GM18508 (cell line): ENCODE data around the gene SLC4A1.

Experiments used
- ATAC-seq: cut with Tn5 transposase; IDR thresholded peaks from one replicate; pipeline ENCODE4 v1.9.1; 2021; ENCODE audit warnings: moderate number of reproducible peaks; ENCODE audit not compliant: insufficient read depth, unreplicated experiment

Gene SLC4A1

DNA sequence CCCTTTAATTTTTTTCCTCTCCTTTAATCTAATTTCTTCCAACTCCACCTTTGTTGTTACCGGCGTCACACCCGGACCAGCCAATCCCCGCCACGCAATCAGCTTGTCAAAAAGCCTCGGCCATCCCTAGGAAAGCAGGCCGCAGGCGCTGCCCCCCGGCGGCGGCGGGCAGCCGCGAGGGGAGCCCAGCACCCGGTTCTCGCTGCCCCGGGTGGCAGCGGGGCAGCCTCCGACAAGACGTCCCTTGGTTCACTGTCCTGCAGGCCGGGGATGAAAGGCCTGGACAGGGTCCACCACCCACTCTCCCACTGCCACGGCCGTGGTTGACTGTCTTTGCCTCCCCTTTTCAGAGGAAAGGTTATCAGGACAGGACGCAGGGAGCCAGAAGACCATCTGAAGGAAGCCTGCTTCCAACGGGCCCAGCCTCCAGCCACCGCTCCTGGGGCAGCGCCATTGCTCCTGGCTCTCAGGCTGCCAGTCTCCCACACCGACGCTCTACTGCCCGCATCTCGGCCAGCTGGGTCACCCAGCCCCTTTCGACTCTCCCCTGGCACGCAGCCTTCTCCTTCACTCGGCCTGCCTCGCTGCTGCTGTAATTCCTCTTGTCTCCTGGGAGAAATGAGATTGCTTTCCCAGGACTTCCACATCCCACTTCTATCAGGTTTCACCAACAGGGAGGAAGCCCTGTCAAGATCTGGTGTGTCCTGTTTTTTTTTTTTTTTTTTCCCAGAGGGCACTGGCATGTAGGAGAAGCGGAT, 45.6 kb downstream of the SLC4A1 start:
- ATAC-seq = no peak

DNA sequence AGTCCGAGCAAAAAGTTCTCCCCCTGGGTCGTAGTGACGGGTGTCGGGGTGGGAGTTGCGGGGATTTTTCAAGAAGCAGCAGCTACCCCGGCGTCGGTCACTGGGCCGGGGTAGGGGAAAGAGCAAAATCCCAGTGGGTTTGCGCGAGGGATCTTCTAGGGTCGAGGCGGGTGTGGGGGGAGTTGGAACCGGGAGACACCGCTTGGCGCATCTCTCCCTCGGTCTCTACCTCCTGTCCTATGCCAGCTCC, 46.1 kb downstream of the SLC4A1 start:
- ATAC-seq = no peak

DNA sequence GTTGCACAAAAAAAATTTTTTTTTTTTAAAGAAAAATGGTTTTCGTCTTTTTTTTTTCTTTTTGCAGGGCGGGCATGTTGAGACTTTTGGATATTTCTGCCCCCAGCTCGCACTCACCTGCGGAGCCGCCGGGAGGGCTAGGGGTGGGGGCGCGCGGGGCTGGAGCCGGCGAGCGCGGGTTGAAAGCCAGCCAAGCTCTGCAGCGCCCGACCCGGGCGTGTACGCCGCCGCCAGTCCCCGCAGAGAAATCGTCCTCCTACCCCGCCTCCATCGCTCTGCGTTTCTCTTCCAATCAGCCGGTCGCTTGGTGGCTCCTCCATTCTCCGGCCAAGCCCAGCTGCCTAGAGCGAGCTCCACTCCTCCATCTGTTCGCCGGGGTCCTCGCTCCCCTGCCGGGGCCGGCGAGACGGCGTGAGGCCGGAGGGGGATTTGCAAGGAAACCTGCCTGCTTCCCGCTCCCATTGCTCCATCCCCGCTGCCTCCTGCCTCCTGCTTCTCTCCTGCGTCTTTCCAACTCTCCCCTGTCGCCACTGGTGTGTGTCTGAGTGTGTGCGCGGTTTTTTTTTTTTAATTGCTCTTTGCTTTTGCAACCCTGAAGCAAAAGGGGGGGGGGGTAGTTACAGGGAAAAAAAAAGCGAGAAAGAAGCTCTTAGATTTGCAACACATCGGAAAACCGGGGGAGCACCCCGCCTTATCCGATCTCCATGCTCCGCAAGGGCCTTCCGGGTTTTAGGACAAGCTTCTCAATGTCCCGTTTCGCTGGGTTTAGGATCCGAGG, 46.7 kb downstream of the SLC4A1 start:
- no peak for ATAC-seq

DNA sequence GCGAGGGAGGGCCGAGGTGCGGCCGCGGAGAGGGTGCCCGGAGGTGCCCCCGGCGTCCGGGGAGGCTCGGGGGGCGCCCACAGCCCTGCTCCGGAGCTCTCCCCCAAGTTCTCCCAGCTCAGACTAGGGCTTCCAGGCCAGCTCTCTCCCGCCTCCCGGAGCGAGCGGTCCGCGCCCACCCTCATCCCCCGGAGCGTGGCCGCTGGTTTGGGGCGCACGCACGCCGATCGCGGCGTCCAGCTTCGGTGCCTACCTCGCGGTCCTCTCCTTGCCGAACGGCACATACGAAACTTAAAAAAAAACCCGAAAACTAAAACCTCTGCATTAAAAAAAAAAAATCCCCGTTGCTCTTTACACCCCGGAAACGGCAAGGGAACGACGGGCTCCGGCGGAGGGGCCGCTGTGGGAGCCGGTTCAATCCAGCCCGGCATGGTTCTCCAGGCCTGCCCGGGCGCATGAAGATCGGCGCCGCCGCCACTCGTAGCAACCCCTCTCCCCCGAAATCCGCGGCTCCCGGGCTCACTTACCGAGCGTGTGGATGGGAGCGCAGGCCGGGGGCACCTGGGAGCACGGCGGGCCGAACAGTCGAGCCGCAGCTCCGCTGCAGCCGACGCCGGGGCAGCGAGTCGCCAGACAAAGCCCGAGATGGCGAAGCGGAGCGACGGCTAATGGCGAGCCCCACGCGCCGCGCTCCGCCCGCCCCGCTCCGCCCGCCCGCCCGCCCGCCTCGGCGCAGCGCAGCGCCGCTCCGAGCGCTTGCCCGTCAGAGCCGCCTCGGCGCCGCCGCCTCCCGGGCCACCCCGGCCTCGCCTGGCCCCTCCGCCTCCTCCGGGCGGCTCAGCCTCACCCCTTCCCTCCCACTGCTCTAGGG, 47.5 kb downstream of the SLC4A1 start:
- ATAC-seq = no peak

DNA sequence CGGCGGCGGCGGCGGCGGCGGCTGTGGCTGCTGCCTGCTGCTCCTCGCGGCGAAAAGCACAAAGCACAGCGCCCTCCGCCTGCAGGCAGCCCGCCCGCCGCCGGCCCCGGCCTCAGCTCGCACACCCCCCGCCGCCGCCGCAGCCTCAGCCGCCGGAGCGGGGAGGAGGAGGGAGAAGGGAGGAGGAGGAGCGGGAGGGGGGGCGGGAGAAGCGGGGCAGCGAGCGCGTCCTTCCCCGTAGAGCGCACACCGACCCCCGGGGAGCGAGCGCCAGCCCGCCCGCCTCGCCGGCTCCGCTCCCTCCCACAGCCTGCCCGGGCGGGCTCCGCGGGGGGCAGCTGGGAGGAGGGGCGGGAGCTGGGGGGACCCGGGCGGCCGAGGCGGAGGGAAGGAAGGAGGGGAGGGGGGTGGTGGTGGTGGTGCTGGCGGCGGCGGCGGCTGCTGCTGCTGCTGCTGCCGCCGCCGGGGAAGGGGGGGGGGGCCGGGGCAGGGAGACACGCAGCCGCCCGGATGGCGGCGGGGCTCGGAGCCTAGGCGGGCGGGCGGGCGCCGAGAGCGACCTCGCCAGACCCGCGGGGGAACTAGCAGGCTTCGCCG, 48.2 kb downstream of the SLC4A1 start, which contains the start of gene UBTF:
UBTF (minus strand) TSS at position 60 of the 597 bp plus-strand sequence. CDS start 1,446 bp downstream, outside the sequence.
- ATAC-seq = no peak

DNA sequence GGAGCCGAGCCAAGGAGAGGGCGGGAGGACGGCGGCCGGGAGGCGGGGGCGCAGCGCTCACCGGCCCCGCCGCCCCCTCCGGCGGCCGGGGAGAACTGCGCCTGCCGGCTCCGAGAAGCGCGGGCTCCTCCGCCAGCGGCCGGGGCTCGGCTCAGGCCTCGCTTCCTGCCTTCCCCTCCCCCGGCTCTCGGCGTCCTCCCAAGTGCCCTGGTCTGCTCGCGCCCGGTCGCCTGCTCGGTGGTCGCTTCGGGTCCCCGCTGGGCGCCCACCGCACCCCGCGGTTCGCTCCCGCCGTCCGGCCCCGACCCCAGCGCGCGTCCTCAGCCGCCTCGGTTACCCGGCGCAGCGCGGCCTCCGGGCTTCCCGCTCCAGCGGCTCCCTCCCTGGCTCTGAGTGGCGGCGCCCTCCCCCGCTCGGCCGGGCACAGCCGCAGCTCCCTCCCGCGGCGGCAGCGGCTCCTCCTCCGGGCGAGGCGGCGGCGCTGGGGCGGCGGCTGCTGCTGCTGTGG, 48.8 kb downstream of the SLC4A1 start:
- no peak for ATAC-seq

DNA sequence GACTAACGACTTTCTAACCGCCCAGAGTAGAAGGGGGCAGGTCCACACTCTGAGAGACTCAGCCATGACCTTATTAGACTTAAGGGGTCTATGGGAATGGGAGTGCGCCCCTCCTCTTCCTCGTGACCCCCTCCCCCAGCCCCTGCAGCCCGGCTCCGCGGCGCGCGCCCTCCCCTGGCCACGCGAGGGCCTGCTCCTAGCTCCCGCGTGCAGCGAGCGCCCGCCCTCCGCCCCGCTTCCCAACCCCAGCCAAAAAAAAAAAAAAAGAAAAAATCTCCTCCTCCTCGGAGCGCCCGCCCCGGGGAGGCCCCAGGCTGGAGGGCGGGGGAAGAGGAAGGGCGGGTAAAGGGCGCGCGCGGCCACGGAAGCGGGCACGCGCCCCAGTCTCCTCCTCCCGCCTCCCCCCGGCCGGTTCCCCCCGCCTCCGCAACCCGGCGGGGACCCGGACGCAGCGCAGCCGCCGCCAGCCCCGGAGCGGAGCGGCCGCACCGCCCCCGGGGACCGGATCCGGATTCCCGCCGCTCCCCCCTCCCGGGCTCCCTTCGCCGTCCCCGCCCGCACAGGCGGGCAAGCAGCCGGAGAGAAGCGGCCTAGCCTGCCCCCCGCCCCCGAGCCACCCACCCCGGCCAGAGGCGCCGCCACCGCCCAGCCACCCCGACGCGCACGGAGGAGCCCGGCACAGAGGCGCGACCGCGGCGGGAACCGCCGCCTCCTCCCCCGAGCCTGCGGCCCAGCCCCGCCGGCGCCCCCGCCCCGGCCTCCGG, 49.4 kb downstream of the SLC4A1 start:
- no peak for ATAC-seq

DNA sequence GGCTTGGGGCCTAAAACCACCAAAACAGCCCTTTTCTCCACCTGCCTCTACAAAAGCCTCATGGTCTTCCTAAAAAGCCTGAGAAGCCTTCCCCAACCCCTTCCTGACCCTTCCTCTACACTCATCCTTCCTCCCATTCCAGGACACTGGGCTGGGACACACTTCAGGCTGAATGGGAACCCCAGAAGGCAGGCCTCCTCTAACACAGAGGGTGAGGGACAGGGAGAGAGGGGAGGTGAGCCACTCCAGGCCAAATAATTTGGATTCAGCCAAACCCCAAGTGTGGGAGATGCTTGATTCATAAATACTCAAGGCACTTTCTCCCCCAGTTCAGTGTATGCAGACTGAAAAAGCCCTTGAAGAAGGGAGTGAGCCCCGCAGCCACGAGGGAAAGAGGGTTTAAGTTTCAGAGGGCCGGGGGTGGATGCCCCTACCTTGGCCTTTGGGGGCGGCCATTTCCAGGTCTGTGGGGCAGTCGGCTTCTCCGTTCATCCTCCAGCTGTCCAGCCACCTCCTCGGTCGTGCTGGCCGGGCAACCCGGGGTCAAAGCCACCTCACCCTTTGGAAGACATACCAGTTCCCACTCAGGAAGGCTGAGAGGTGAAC, 50.1 kb downstream of the SLC4A1 start:
- ATAC-seq = no peak

DNA sequence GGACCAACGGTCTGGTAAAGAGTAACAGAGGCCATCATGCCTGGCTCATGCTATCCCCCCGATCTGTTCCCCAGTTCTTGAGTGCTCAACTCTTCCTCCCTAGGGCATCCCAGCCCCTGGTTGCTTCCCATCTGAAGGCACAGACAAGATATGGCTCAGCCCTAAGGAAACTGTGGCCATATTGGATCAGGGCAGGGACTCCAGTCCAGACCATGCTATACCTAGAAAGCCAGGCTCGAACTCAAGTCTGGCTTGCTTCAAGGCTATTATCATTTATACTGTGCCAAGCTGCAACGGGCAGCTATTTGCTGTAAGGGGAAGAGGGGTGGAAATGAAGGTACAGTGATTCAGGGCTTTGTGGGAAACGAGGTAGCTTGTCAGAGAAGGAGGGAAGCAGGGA, 51.2 kb downstream of the SLC4A1 start:
- ATAC-seq = no peak

DNA sequence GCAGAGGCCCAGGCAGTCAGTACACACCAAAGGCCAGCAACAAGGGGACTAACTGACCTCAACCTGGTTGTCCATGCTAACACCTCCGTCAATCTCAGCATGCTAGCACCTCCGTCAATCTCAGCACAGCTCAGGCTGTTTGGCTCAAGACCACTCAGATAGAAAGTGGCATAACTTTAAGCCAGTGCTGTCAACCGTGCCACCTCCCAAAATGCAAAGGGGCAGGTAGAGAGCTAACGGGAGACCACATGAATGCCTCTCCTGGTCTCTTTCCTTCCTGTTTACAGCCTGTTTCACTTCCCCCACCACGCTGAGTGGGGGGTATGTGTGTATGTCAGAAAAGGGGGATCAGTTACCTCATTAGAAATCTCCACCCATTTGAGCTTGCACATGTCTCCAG, 51.8 kb downstream of the SLC4A1 start:
- no peak for ATAC-seq

DNA sequence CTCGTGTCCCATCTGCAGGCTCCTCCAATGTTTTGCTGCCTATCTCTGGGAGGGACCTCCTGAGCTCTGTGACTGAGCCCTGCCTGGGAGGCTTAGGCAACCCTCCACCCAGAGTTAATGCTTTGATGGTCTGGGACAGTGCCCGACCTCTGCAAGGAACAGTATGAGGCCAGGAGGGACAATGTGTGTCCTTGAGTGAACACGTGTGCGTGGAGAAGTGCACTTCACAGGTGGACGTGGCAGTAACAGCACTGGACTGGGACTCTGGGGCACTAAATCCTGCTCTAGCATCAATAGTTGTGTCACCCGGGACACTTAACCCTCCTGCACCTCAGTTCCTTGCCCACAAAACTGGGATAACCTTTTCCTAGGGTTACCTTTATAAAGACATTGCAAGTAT, 53.0 kb downstream of the SLC4A1 start:
- ATAC-seq = no peak

DNA sequence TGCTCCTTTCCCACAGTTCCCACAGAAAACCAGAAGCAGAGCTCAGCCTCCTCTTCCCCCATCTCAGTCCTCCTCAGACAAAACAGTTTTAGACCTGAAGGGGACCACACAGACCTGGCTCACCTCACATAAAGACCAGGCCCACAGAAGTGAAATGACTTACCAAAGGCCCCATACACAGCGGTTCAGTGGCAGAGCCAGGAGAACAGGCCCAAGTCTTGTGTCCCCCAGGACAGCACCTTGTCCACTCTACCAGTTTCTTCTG, 53.8 kb downstream of the SLC4A1 start:
- no peak for ATAC-seq

DNA sequence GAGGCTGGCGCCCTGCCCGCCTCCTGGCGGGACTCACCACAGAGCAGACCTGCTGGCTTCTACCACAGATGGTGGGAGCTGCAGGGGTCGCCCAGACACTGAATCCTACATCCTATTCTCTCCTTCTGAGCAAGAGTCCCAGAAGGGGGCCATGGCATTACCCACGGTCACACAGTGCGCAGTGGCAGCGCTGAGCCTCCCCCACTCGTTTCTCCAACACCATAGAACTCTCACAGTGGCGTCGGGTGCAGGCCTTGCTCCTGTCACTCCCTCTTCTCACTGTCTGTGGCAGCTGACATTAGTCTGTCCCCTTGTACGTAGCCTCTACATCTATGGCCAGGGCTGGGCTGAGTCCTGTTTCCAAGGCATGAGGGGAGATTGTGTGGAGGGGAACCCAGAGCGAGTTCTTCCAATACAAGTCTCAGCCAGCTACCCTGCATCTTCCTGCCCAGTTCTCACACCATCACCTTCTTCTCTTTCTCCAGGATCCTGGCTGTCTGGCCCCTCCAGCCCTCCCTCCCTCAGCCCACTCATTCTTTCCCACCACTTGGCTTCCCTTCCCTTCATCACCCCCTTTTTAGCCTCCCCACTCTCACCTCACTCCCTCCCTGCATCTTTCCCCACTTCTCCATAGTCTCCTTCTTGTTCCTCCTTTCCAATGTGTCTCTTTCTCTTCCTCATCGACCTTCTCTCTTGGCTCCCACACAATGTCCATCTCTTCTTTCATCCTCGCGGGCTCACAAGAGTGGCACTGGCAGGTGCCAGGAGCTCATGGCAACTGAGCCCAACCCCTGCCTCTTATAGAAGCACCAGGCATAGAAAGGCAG, 54.3 kb downstream of the SLC4A1 start:
- no peak for ATAC-seq

DNA sequence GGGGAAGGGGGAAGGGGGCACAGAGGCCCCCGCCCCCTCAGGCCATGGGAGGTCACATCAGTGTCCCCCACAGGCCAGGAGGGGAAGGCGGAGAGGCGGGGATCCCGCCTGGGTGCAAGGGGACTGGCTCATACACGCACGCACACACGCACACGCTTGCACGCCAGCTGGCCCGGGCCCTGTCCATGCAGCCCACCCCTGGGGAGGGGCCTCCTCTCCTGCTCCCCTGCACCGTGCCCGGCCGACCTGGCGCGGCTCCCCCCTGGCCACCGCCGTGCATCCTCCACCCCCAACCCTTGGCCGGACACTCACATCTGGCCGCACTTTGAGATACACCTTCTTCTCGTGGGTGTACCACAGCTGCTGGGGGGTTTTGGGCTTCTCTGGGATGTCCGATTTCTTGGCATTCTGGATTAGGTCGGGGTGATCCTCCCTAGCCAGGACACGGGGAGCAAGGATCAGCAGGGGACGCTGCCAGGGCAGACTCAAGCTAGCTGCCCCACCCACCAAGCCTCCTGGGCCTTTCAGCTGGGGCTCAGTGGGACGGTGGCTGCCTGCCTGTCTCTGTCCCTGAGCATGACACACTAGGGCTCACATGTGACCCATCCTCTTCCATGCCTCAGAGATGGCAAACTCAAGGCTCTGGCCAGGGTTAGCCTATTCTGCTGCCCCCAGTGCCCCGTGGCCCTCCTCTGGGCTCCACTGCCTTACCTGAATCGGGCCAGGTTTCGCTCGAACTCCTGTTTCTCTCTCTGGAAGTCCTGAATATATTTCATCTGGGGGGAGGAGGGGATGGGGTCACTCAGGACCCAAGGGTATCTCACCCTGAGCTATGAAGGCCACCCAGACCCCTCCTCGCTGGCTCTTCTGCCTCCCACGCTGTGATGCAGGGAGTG, 55.2 kb downstream of the SLC4A1 start:
- ATAC-seq = no peak

DNA sequence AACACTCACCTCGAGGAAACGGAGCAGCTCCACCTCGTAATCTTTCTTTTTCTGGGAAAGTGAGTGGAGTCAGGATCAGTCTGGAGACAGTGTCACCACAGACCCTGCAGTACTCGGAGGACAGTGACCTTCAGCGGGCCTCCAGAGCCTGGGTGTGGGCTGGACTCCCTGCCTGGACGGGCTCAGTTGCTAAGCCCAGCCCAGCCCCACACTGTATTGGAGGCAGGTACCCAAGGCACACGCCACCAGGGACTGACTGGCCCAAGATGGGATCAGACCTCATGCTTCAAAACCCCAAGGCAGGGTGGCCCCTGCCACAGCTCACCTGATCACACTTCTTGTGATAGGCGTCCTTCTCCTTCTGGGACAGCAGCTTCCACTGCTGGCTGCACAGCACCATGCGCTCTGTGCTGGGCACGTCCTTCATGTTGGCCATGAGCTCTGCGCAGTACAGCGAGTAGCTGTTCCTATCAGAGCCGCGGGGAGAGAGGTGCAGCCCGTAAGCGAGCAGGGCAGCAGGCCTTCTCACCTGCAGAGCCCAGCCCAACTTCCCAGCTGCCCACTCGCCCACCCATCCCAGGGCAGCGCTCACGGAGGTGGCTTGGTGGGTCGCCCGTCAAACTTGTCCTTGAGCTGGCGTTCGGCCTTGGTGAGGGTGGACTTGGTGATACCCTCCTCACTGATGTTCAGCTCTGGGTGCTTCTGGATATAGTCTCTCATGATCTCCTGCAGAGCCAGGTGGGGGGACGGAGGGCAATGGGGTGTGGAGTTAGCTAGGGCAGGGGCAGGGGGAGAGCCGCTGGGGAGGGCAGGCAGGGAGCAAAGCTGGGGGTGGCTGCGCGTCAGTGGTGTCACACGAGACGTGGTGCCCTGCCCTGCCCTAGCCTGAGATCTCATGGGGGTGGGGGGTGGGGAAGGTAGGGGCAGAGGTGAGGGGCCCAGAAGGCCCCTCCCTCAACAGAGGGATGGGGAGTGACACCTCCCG, 56.4 kb downstream of the SLC4A1 start:
- no peak for ATAC-seq

DNA sequence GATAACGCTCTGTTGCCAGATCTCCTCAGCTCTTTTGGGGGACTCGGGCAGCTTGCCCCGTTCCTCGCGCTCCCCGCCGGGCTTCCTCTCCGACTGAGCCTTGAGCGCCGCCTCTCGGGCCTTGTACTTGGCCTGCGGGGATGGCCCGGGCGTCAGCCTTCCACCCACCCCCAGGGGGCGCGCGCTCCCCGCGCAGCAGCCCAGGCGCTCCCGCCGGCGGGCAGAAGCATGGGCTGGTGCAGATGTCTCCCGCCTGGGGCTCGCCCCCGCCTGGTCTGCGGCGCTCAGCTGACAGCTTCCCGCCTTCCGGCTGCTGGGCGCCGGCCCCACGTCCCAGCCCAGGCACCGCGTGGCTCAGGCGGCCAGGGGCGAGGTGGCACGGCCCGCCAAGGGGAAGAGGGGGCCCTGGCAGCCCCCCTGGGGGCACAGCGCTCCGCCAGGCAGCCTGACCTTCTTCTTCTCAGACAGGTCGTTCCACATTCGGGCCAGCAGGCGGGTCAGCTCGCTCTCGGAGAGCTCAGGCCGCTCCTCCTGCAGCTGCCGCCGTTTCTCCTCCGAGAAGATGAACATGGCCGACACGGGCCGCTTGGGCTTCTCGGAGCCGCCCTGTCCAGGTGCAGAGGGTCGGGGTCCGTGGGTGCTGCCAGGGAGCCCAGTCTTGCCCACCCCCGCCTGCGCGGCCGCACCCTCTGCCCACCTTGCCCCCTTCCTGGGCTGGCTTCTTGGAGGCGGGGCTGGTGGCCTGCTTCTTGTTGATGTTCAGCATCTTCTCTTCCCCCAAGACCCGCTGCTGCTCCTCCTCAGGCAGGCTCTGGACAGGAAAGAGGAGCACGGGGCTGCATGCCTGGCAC, 57.4 kb downstream of the SLC4A1 start:
- ATAC-seq = no peak
